Activated T-helper 1 cell treated with anti-CD3 and anti-CD28 coated beads, Interleukin-12 subunit alpha, Interleukin-12 subunit beta, Interleukin-2, Interleukin-4 antibody, amounts not matched to agents 30 ng/mL and 10 ng/mL and 1 ng/mL, durations not matched to agents 14 hours and 24 hours and 36 hours (primary cell): ENCODE results near the gene LYRM2. TPM values are rescaled to one million over a fixed set of nuclear protein-coding genes. Genes with fewer than 3 reads are reported as not detected.

ENCODE experiments used
- DNase-seq: peaks from one replicate; pipeline ENCODE4 v3.0.0; 2021; ENCODE audit warnings: low spot score
- H3K27ac Mint-ChIP-seq: one replicate; pipeline ENCODE4 v1.8.0; 2021; ENCODE audit warnings: mild to moderate bottlenecking, mixed read lengths
- H3K27me3 Mint-ChIP-seq: one replicate; pipeline ENCODE4 v1.8.0; 2022; ENCODE audit warnings: mild to moderate bottlenecking, moderate library complexity, mixed read lengths; ENCODE audit not compliant: insufficient read depth
- H3K36me3 Mint-ChIP-seq: one replicate; pipeline ENCODE4 v1.8.0; 2021; ENCODE audit warnings: low read depth, mixed read lengths
- H3K4me1 Mint-ChIP-seq: one replicate; pipeline ENCODE4 v1.8.0; 2021; ENCODE audit warnings: low read depth, mixed read lengths
- H3K4me3 Mint-ChIP-seq: one replicate; pipeline ENCODE4 v1.8.0; 2021; ENCODE audit warnings: mild to moderate bottlenecking, moderate library complexity, mixed read lengths
- H3K9me3 Mint-ChIP-seq: one replicate; pipeline ENCODE4 v1.8.0; 2021; ENCODE audit warnings: mixed read lengths
- intact Hi-C: fragments of 100-400 bp; cut with micrococcal nuclease; formaldehyde crosslinking; loops from one replicate; pipeline ENCODE4 v1.15.1; 2024
- total RNA-seq: library from RNA; stranded (reverse); gene quantifications from 2 replicates; pipeline ENCODE4 v1.2.3, GENCODE V29; 2022

The LYRM2 gene
- total RNA-seq, 1 donor from 2014 or later, result 32.8 TPM

GRCh38 chr6:89602166-89602565 is 36.4 kb downstream of the LYRM2 start:
- DNase-seq, result no peak
- H3K9me3 Mint-ChIP-seq, result peaks cover 11% of the 10 kb centered on the region
- H3K27ac Mint-ChIP-seq, result no peak overlapping the region
- peaks cover 3% of the 10 kb centered on the region for H3K36me3 Mint-ChIP-seq
- H3K4me1 Mint-ChIP-seq, result peaks cover 25% of the 10 kb centered on the region
- intact Hi-C loops, result no loop called here
- H3K4me3 Mint-ChIP-seq, result no peak overlapping the region
- H3K27me3 Mint-ChIP-seq, result peaks cover 2% of the 10 kb centered on the region

GRCh38 chr6:89599727-89600126 is 38.8 kb downstream of the LYRM2 start:
- H3K4me1 Mint-ChIP-seq, result peaks cover 45% of the 10 kb centered on the region
- no peak overlapping the region for H3K27ac Mint-ChIP-seq
- intact Hi-C loops, result loop anchor here (5.0 kb wide), 2 partner anchors 227 to 637 kb away; partner anchors contain the start of gene RNGTT
- no peak for DNase-seq
- no peaks in the 10 kb centered on the region for H3K27me3 Mint-ChIP-seq
- H3K9me3 Mint-ChIP-seq, result peaks cover 29% of the 10 kb centered on the region
- H3K36me3 Mint-ChIP-seq, result peaks cover 20% of the 10 kb centered on the region
- H3K4me3 Mint-ChIP-seq, result no peak overlapping the region

GRCh38 chr6:89597988-89598387 is 40.6 kb downstream of the LYRM2 start:
- Mint-ChIP-seq H3K27me3 (no peaks in the 10 kb centered on the region), H3K4me3 (peak overlapping the region; percentile 12), H3K9me3 (peaks cover 29% of the 10 kb centered on the region), H3K27ac (peak overlapping the region; percentile 75), H3K36me3 (peaks cover 20% of the 10 kb centered on the region), H3K4me1 (peaks cover 45% of the 10 kb centered on the region)
- intact Hi-C loops, result loop anchor here (5.0 kb wide), 2 partner anchors 226 to 636 kb away; partner anchors contain the start of gene RNGTT
- no peak for DNase-seq

- peaks cover 20% of the 10 kb centered on the region for H3K36me3 Mint-ChIP-seq
- peaks cover 29% of the 10 kb centered on the region for H3K9me3 Mint-ChIP-seq
- DNase-seq, result no peak
- no peaks in the 10 kb centered on the region for H3K27me3 Mint-ChIP-seq
- intact Hi-C loops, result loop anchor here (5.0 kb wide), 2 partner anchors 225 to 635 kb away; partner anchors contain the start of gene RNGTT
- peaks cover 45% of the 10 kb centered on the region for H3K4me1 Mint-ChIP-seq
- H3K27ac Mint-ChIP-seq, result peak overlapping the region; percentile 68
- H3K4me3 Mint-ChIP-seq, result no peak overlapping the region
These were observed 41.2 kb downstream of the LYRM2 start for GRCh38 chr6:89597372-89597771.

- Mint-ChIP-seq H3K27ac (peak overlapping the region; percentile 90), H3K36me3 (peaks cover 20% of the 10 kb centered on the region), H3K9me3 (peaks cover 29% of the 10 kb centered on the region), H3K4me3 (peak overlapping the region; percentile 19), H3K4me1 (peaks cover 45% of the 10 kb centered on the region), H3K27me3 (no peaks in the 10 kb centered on the region)
- intact Hi-C loops, result loop anchor here (1.0 to 5.0 kb wide), 3 partner anchors 42 to 634 kb away; partner anchors contain the start of genes LYRM2 and RNGTT
- no peak for DNase-seq
These were observed 42.1 kb downstream of the LYRM2 start for GRCh38 chr6:89596484-89596883.

GRCh38 chr6:89596056-89596455 is 42.5 kb downstream of the LYRM2 start:
- peaks cover 45% of the 10 kb centered on the region for H3K4me1 Mint-ChIP-seq
- H3K27ac Mint-ChIP-seq, result peak overlapping the region; percentile 90
- no peaks in the 10 kb centered on the region for H3K27me3 Mint-ChIP-seq
- H3K9me3 Mint-ChIP-seq, result peaks cover 29% of the 10 kb centered on the region
- peaks cover 20% of the 10 kb centered on the region for H3K36me3 Mint-ChIP-seq
- DNase-seq, result peak; percentile 17
- intact Hi-C loops, result loop anchor here (1.0 to 5.0 kb wide), 3 partner anchors 42 to 634 kb away; partner anchors contain the start of genes LYRM2 and RNGTT
- peak overlapping the region; percentile 19 for H3K4me3 Mint-ChIP-seq

GRCh38 chr6:89591745-89592144 is 46.8 kb downstream of the LYRM2 start:
- peaks cover 14% of the 10 kb centered on the region for H3K9me3 Mint-ChIP-seq
- no peak overlapping the region for H3K4me3 Mint-ChIP-seq
- H3K27ac Mint-ChIP-seq, result no peak overlapping the region
- H3K27me3 Mint-ChIP-seq, result peaks cover 4% of the 10 kb centered on the region
- intact Hi-C loops, result no loop called here
- no peak for DNase-seq
- peaks cover 17% of the 10 kb centered on the region for H3K4me1 Mint-ChIP-seq
- H3K36me3 Mint-ChIP-seq, result peaks cover 14% of the 10 kb centered on the region

GRCh38 chr6:89590133-89590532 is 48.4 kb downstream of the LYRM2 start:
- H3K4me1 Mint-ChIP-seq, result peaks cover under 1% of the 10 kb centered on the region
- peaks cover 1% of the 10 kb centered on the region for H3K36me3 Mint-ChIP-seq
- H3K4me3 Mint-ChIP-seq, result no peak overlapping the region
- intact Hi-C loops, result no loop called here
- H3K27ac Mint-ChIP-seq, result no peak overlapping the region
- H3K9me3 Mint-ChIP-seq, result no peaks in the 10 kb centered on the region
- H3K27me3 Mint-ChIP-seq, result peaks cover 4% of the 10 kb centered on the region
- no peak for DNase-seq

- intact Hi-C loops, result no loop called here
- H3K9me3 Mint-ChIP-seq, result no peaks in the 10 kb centered on the region
- peaks cover 4% of the 10 kb centered on the region for H3K27me3 Mint-ChIP-seq
- no peak for DNase-seq
- H3K27ac Mint-ChIP-seq, result no peak overlapping the region
- H3K36me3 Mint-ChIP-seq, result no peaks in the 10 kb centered on the region
- H3K4me3 Mint-ChIP-seq, result no peak overlapping the region
- H3K4me1 Mint-ChIP-seq, result no peaks in the 10 kb centered on the region
These were observed 49.1 kb downstream of the LYRM2 start for GRCh38 chr6:89589297-89590025.

- Mint-ChIP-seq H3K27me3 (peaks cover 4% of the 10 kb centered on the region), H3K4me3 (no peak overlapping the region), H3K36me3 (no peaks in the 10 kb centered on the region), H3K27ac (no peak overlapping the region), H3K9me3 (no peaks in the 10 kb centered on the region), H3K4me1 (peaks cover 5% of the 10 kb centered on the region)
- DNase-seq, result no peak
- intact Hi-C loops, result no loop called here
These were observed 53.4 kb downstream of the LYRM2 start for GRCh38 chr6:89585154-89585553.

GRCh38 chr6:89584539-89584938 is 54.0 kb downstream of the LYRM2 start:
- no peaks in the 10 kb centered on the region for H3K9me3 Mint-ChIP-seq
- no peak overlapping the region for H3K4me3 Mint-ChIP-seq
- H3K36me3 Mint-ChIP-seq, result no peaks in the 10 kb centered on the region
- DNase-seq, result no peak
- no peak overlapping the region for H3K27ac Mint-ChIP-seq
- intact Hi-C loops, result no loop called here
- H3K27me3 Mint-ChIP-seq, result peaks cover 8% of the 10 kb centered on the region
- H3K4me1 Mint-ChIP-seq, result peaks cover 5% of the 10 kb centered on the region

GRCh38 chr6:89583559-89583958 is 55.0 kb downstream of the LYRM2 start:
- Mint-ChIP-seq H3K9me3 (no peaks in the 10 kb centered on the region), H3K4me3 (no peak overlapping the region), H3K27ac (no peak overlapping the region), H3K36me3 (no peaks in the 10 kb centered on the region), H3K27me3 (peaks cover 8% of the 10 kb centered on the region), H3K4me1 (peaks cover 5% of the 10 kb centered on the region)
- no peak for DNase-seq
- intact Hi-C loops, result no loop called here

GRCh38 chr6:89582669-89583325 is 55.8 kb downstream of the LYRM2 start:
- no peaks in the 10 kb centered on the region for H3K9me3 Mint-ChIP-seq
- no peak for DNase-seq
- H3K4me1 Mint-ChIP-seq, result peaks cover 5% of the 10 kb centered on the region
- no peaks in the 10 kb centered on the region for H3K36me3 Mint-ChIP-seq
- no peak overlapping the region for H3K27ac Mint-ChIP-seq
- H3K4me3 Mint-ChIP-seq, result no peak overlapping the region
- intact Hi-C loops, result no loop called here
- H3K27me3 Mint-ChIP-seq, result peaks cover 6% of the 10 kb centered on the region
